NOMO-1 treated with DMSO at 0.1 percent for 48 hours (cell line): ENCODE data around the gene OARD1.
"Not testable (repeated sequence)": the region's sequence is repeated elsewhere in the genome, so short reads cannot be mapped to it uniquely, and the experiment has no call there.

Experiments
- DNase-seq: peaks from one replicate; lab custom pipeline; 2025; ENCODE audit not compliant: unreplicated experiment; lab: John Stamatoyannopoulos, UW

Gene OARD1

GRCh38 chr6:41027241-41027640, 44.9 kb downstream of the OARD1 start:
- DNase-seq = no peak

GRCh38 chr6:41025966-41026530, 46.1 kb downstream of the OARD1 start:
- no peak for DNase-seq

GRCh38 chr6:41023114-41023513, 49.0 kb downstream of the OARD1 start:
- DNase-seq = no peak

GRCh38 chr6:41022294-41022693, 49.9 kb downstream of the OARD1 start:
- no peak for DNase-seq

GRCh38 chr6:41021832-41022231, 50.3 kb downstream of the OARD1 start:
- no peak for DNase-seq

- DNase-seq = no peak
Observed at GRCh38 chr6:41017663-41018062, 54.5 kb downstream of the OARD1 start.

GRCh38 chr6:41015860-41016259, 56.3 kb downstream of the OARD1 start:
- not testable (repeated sequence) for DNase-seq

- DNase-seq = no peak
Observed at GRCh38 chr6:41014780-41015179, 57.4 kb downstream of the OARD1 start.
